GM19324 (cell line): ENCODE data around the gene CLEC3B.
"Not testable (repeated sequence)": the region's sequence is repeated elsewhere in the genome, so short reads cannot be mapped to it uniquely, and the experiment has no call there.

Experiments
- ATAC-seq: cut with Tn5 transposase; IDR thresholded peaks from one replicate; pipeline ENCODE4 v1.9.1; 2021; ENCODE audit warnings: mild to moderate bottlenecking, moderate library complexity; ENCODE audit not compliant: unreplicated experiment, low FRiP score

CLEC3B gene

DNA sequence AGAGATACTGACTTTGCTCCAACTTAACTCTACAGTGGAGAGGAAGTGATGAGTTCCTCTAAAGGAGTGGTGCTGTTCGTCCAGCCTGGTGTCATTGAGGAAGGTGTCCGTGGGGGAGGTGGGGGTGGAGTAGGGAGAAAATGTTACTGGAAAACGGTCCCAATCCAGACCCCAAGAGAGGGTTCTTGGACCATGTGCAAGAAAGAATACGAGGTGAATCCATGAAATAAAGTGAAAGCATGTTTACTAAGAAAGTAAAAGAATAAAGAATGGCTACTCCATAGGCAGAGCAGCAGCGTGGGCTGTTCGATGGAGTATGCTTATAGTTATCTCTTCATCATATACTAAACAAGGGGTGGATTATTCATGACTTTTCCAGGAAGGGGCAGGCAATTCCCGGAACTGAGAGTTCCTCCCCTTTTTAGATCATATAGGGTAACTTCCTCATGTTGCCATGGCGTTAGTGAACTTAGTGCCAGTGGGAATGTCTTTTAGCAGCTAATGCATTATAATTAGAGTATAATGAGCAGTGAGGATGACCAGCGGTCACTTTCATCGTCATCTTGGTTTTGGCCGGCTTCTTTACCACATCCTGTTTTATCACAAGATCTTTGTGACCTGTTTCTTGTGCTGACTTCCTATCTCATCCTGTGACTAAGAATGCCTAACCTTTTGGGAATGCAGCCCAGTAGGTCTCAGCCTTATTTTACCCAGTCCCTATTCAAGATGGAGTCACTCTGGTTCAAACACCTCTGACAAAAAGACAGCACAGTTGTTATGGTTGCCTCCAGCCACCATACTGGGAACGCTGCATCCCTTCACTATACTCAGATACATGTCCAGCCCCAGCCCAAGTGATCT is 38.6 kb downstream of the CLEC3B start:
- ATAC-seq, result no peak

DNA sequence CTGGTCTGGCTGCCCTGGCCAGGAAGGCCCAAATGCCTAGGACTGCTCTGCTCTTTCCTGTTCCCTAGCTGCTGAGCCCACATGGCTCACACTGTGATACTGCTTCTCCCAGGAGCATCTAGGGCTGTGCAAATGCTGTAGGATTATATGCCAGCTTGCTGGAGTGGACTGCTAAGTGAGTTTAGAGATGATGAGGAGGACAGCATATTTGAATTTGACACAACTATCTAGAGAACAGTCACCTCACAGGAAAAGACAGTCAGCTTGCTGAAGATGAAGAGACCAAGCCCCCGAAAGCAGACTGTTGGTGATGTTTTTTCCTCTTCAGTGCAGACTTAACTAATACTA is 39.2 kb downstream of the CLEC3B start:
- no peak for ATAC-seq

DNA sequence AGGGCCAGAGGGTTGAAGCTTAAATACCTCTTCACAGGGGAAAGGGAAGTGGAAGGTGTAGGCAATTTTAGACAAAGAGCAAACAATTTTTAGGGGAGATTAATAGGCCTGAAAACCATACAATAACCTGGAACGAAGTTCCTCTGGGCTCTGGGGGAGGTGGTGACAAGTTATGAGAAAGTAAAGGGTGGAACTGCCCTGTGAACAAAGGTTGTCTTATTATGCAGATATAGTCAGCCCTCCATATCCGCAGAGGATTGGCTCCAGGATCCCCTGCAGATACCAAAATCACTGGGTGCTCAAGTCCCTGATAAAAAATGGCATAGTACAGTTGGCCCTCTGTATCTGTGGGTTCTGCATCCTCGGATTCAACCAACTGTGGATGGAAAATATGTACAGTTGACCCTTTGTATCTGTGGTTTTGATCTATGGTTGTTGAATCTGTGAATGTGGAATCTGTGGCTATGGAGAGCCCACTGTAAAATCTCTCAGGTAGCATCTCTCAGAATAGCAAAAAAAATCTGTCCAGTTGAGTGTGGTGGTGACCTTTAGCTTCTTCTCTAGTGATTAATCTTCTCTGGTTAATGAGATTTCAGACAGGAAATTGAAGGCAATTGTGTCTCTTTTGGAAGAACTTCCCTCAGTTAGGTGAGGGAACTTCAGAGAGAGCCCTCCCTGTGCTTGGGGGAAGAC is 40.2 kb downstream of the CLEC3B start:
- no peak for ATAC-seq

DNA sequence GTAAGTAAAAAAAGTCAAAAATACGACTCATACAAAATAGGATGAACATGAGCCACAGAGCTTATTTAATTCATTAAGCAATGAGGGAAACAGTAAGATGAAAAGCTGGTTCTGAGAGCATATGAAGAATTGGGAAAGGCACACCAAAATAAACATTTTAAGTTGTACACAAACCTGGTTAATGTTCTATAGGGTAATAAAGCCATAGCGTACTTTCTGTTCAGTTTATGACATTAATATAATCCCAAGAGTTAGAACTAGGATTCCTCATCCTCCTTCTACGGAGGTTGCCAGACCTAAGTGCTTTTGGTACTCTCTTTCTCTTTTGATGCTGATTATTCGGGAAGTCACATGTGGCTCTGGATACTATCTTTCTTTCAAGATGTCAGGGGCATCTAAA is 41.4 kb downstream of the CLEC3B start:
- no peak for ATAC-seq

DNA sequence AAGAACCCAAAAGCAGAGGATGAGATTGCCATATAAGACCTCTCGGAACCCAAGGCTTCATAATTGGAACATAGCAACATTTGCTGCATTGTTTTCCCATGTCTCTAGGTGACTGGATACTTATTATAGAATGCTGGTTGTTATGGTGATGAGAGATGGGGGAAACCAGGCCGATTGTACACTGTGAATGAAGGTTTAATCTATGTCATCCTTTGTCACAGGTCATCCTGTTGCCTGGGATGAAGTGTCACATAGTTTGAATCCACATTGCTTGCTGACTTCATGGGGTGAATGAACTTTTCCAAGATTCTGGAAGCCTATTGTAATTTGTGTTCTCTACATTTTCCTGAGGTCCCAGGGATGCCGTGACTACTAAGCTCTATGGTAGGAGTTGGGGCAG is 41.8 kb downstream of the CLEC3B start:
- ATAC-seq, result no peak

DNA sequence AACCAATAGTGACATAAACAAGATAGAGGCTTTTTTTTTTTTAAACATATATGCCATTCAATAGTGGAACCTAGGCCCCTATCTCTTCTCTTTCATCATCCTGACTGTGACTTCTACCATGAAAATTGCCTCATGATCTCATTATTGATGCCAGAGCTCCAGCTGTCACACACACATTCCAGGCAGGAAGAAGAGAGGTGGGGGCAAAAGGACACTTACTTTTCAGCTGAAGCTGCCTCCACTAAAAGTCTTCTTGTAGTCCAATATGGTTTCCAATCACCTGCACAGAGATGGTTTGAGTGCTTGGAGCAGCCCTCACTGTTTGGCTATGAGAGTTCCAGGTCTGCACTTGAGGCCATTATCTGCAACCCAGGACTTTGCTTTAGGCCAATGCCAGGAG is 45.0 kb downstream of the CLEC3B start:
- no peak for ATAC-seq

DNA sequence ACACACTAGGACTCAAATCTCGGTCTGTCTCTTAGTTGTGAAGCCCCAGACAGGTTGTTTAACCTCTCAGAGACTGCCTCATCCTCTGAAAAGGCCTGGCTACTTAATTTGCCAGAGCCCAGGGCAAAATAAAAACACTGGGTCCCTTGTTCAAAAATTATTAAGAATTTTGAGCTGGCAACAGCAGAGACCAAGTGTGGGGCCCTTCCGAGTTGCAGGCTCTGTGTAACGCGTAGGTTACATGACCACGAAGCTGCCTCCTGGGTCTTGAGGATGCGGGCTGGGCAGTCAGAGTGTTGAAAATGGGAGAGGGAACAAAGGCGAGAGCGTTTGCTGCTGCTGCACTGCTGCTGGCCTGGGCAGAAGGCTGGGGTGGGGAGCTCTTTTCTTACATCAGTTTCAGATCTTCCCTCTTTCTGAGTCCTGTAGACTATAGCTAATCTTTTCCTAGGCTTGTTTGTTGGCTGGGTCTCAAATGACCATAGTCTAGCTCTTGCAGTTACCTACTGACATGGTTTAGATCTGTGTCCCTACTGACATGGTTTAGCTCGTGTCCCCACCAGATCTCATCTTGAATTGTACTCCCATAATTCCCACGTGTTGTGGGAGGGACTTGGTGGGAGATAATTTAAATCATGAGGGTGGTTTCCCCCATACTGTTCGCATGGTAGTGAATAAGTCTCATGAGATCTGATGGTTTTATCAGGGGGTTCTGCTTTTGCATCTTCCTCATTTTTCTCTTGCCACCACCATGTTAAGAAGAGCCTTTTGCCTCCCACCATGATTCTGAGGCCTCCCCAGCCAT is 49.9 kb downstream of the CLEC3B start:
- no peak for ATAC-seq

DNA sequence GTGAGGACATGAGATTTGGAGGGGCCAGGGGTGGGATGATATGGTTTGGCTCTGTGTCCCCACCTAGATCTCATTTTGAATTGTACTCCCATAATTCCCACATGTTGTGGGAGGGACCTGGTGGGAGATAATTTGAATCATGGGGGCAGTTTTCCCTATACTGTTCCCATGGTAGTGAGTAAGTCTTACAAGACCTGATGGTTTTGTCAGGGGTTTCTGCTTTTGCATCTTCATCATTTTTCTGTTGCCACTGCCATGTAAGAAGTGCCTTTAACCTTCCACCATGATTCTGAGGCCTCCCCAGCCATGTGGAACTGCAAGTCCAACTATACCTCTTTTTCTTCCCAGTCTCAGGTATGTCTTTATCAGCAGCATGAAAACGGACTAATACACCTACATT is 52.2 kb downstream of the CLEC3B start:
- not testable (repeated sequence) for ATAC-seq

DNA sequence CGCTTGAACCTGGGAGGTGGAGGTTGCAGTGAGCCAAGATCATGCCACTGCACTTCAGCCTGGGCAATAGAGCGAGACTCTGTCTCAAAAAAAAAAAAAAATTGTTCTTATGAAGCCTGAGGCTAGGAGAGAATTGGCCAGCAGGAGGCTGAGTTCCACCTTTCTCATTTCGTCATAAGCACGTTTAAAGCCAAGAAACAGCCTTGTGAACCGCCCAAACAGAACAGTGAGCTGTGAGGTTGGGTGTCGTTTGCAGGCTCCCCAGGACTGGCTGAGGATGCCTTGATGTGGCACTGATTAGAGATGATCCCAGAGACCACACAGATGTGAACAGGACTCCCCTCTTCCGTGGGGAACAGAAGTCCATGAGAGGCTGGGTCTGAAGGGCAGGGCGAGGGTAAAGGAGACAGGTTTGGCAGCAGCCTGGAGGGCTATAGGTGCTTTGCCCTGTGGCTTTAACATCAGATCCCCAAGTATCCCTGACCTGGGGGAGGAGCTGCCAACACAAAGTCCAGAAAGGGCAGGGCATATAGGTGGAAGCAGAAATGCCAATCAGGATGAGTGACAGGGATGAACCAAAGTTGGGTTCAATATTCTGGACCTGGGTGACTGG is 52.9 kb downstream of the CLEC3B start:
- no peak for ATAC-seq

DNA sequence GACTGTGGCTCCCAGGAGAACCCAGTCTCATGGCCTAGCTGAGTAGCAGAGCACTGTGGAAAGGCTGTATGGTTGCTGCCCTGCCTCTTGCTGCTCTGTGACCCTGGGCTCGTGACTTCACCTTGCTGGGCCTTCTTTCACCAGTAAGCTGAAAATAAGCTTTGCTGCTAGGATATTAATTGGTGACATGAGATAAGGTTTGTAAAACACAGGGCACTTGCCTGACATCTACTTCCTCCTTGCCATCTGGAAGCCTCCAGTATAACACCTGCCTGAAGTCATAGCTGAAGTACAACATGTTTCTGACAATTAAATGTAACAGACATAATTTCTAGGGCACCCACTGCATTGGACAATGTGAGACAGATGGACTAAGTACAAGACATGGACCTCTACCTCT is 53.6 kb downstream of the CLEC3B start:
- no peak for ATAC-seq

DNA sequence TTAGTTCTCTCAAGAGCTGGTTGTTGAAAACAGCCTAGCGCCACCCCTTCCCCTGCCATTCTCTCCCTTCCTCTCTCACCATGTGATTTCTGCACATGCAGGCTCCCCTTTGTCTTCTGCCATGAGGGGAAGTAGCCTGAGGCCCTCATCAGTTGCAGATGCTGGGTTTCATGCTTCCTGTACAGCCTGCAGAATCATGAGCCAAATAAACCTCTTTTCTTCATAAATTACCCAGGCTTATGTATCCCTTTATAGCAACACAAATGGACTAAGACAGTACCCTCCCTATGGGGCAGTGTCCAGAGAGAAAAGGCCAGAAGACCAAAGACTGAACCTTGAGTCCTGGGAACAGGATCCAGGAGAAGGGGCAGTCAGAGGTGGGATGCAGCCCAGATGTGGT is 54.7 kb downstream of the CLEC3B start:
- ATAC-seq, result no peak

DNA sequence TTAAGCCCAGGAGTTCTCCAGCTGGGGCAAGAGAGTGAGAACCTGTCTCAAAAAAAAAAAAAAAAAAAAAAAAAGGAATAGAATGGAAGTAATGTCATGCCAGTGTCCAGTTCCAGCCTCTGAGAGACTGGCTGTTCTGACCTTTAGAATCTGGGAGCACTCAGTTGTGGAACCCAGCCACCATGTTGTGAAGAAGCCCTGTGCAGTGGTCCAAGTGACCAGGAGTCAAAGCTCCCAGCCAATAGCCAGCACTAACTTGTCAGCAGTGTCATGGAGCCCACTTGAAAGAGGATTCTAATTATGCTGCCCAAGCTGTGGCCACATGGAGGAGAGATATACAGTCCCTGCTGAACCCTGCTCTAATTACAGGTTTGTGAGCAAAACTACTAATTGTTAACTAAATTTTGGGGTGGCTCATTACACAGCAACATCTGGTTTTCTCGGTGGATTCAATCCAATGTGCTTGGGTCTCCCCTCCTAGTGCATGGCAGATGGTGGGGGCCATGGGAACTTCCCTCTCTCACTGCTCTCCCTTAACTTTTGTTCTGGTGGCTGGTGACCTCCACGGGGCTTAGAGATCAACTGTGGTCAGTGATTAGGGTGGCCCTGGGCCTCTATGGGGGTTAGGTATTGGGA is 55.5 kb downstream of the CLEC3B start:
- no peak for ATAC-seq

DNA sequence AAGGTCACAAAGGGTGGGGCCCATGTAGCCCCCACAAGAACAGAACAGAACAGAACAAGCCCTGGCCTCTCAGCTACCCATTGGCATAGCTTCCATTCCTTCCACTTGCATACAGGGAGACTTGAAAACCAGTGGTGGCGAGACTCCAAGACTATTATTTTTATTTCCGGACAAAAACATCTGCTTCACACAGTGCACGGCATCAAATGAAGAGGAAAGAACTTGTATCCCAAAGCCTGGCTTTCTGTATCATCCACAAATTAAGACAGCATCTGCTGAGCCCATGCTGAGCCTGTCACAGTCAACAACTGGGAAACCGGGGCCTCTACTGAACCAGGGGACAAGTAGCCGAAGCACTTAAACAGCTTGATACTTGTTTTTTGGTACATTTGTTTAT is 56.0 kb downstream of the CLEC3B start:
- ATAC-seq, result no peak

DNA sequence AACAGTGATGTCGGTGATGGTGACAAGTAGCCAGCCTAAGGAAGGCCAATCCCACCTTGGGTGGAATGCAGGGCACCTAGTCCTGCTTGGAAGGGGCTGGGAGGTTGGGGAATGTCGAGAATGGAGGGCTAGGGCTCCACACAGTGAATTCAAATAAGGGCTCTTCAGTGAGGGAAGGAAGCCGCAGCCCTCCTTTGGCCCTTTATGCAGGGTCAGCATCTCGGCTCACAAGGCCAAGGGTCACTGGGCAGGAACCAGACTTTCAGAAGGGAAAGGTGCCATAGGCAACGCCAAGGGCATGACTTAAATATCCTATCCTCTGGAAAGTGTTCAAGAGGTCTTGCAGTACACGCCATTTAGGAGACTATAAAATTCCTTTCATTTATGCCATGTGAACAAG is 56.9 kb downstream of the CLEC3B start:
- no peak for ATAC-seq

DNA sequence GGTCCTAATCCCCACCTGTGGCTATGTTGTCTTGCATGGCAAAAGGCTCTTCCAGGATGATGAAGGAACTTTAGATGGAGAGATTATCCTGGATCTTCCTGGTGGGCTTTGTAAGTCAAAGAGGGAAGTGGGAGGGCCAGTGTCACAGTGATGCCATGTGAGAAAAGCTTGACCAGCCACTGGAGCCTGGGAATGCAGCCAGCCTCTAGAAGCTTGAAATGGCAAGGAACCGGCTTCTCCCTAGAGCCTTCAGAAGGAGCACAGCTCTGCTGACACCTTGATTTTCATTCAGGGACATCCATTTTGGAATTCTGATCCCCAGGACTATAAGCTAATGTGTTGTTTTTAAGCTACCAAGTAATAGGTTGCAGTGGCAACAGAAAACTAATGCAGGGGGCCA is 58.3 kb downstream of the CLEC3B start:
- no peak for ATAC-seq

DNA sequence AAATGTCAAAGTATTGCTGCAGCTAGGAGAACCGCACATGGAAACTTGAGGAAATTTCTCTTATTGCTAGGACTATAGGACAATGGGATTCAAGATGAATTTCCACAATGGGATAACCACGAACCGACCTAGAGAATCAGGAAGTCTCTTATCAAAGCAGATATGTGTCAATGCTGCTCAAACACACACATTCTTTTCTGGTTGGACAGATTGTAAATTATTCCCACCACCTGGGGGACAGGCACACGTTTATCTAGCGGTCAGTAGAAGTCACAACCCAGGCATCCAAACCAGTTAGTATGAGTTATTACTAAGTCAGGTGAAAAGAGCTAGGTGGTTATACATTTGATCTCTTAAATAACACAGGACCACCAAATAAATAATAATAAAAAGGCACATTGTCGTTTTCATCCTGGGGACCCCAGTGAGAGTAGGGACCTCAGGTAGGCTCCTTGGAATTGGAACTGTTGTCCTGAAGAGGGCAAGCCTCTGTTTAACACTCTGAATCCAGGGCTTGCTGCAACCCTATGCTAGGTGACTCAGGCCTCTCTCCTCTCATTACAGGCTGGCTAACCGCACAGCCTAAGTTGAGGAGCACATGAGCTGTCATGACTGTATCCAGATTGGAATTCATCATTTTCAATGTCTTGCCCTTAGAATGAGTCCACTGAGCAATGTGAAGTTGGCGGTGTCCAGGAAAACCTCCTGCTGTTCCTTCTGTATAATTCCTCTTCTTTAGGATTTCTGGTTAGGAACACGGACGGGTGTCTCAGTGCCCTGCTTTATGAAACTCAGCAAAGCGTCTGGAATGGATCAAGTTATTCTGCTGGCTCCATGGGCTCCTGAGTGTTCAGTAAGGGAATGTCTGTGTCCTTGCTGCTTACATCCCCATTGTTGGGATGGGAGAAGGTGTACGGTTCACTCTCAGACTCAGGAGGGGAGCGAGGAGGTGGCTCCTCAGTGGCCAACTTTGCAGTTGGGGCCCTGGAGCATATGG is 59.0 kb downstream of the CLEC3B start:
- ATAC-seq, result no peak
